HUES6 (cell line): ENCODE data around the gene TMEM190.
"Not testable (repeated sequence)": the region's sequence is repeated elsewhere in the genome, so short reads cannot be mapped to it uniquely, and the experiment has no call there.

Experiments
- H3K27ac ChIP-seq: 2 replicates; pipeline ENCODE4 v1.7.0; 2013; ENCODE audit warnings: low read depth, mild to moderate bottlenecking, low read length, inconsistent platforms
- H3K27me3 ChIP-seq: 2 replicates; pipeline ENCODE4 v1.6.1; 2013; ENCODE audit warnings: low read length; ENCODE audit not compliant: control insufficient read depth, insufficient read depth
- H3K36me3 ChIP-seq: 2 replicates; pipeline ENCODE4 v1.6.1; 2013; ENCODE audit warnings: low read length; ENCODE audit not compliant: control insufficient read depth, insufficient read depth
- H3K4me1 ChIP-seq: 2 replicates; pipeline ENCODE4 v1.6.1; 2013; ENCODE audit warnings: low read length; ENCODE audit not compliant: control insufficient read depth, insufficient read depth
- H3K4me3 ChIP-seq: 2 replicates; pipeline ENCODE4 v1.5.1; 2013; ENCODE audit warnings: low read depth, low read length
- H3K9ac ChIP-seq: one replicate; pipeline ENCODE4 v1.6.1; 2013; ENCODE audit warnings: mild to moderate bottlenecking, low read length
- H3K9me3 ChIP-seq: 2 replicates; pipeline ENCODE4 v1.6.1; 2013; ENCODE audit warnings: low read depth, low read length; ENCODE audit not compliant: control insufficient read depth, insufficient read depth

TMEM190 gene

GRCh38 chr19:55419103-55419502 is 42.5 kb downstream of the TMEM190 start:
- H3K27ac ChIP-seq, result no peak overlapping the region
- no peaks in the 10 kb centered on the region for H3K36me3 ChIP-seq
- peaks cover 13% of the 10 kb centered on the region for H3K27me3 ChIP-seq
- H3K9ac ChIP-seq, result no peak overlapping the region
- H3K4me1 ChIP-seq, result 0 out of 2 replicates have a peak, but pooled peaks cover 2% of the 10 kb centered on the region
- no peak overlapping the region for H3K4me3 ChIP-seq
- H3K9me3 ChIP-seq, result peaks cover 3% of the 10 kb centered on the region; the same call in 1 of the 2 replicates

DNA sequence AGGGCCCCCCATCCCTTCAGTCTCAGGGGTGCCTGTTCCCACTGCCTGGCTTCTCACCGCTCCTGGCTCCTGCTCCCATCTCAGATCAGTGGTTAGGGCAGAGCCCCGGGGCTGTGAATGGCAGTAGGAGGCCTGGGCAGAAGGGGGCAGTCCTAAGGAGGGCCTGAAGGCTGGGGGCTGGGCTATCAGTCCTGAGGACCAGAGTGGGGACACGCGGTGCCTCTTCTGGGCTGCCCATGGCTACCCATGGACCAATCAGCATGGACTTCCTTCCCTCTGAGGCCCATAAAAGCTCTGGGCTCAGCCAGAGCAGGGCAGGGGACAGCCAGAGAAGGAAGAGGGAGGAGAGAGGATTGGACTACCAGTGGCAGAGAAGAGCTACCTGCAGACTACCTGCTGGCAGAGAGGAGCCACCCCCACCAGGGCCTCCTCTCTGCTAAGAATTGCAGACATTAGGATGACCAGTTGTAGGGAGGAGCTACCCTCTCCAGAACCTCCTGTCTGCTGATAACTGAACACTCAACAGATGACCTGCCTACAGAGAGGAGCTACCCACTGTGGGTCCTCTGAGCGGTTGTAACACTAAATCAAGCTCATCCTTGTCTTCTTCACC is 43.1 kb downstream of the TMEM190 start:
- H3K4me1 ChIP-seq, result 0 out of 2 replicates have a peak, but pooled peaks cover 2% of the 10 kb centered on the region
- H3K9me3 ChIP-seq, result peaks cover 3% of the 10 kb centered on the region; the same call in 1 of the 2 replicates
- H3K4me3 ChIP-seq, result no peak overlapping the region
- no peaks in the 10 kb centered on the region for H3K36me3 ChIP-seq
- no peak overlapping the region for H3K9ac ChIP-seq
- peaks cover 15% of the 10 kb centered on the region for H3K27me3 ChIP-seq
- no peak overlapping the region for H3K27ac ChIP-seq

DNA sequence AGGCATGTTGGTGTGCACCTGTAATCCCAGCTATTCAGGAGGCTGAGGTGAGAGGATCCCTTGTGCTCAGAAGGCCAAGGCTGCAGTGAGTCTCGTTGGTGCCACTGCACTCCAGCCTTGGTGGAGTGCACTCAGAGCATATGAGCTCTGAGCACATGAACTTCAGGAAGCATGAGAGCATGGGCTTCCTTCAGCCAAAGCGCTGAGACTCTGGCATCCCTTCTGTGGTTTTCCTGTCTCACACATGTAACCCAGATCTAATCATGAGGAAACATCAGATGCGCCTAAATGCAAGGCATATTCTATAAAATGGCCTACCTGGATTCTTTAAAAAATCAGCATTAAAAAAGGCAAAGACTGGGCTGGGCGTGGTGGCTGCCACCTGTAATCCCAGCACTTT is 44.7 kb downstream of the TMEM190 start:
- not testable (repeated sequence) for H3K4me3 ChIP-seq, H3K4me1 ChIP-seq, H3K9ac ChIP-seq, H3K36me3 ChIP-seq, H3K27ac ChIP-seq, H3K9me3 ChIP-seq
- H3K27me3 ChIP-seq, result peaks cover 15% of the 10 kb centered on the region

DNA sequence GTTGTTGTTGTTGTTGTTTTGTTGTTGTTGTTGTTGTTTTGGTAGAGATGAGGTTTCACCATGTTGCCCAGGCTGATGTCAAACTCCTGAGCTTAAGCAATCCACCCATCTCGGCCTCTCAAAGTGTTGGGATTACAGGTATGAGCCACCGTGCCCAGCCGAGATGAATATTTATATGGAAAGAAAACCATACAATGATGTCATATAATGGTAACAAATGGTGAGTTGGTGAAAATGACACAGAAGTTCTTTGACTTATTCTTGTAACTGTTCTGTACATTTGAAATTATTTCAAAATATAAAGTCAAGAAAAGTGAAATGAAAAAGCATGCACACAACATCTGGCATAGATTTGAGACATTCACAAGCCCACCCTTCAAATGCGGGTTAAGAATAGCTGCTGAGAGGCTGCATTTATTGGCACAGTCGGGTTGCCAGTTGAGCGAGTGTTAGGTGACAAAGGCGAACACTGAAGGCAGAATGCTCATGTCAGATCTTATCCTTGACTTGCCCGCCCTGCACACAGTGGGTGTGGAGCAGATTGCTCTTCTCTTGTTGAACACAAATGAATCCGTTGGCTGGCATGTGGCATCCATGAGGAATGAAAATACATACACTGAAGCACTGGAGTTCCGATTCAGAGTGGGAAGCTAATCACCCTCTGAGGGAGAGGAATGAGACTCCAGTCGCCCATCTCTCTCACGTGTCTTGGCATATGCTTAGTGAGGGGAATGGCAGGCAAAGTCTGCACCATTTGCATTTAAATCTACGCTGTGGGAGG is 46.8 kb downstream of the TMEM190 start:
- Histone ChIP-seq H3K4me1 (no peaks in the 10 kb centered on the region), H3K36me3 (no peaks in the 10 kb centered on the region), H3K27me3 (peaks cover 15% of the 10 kb centered on the region), H3K9me3 (peaks cover 3% of the 10 kb centered on the region; the same call in 1 of the 2 replicates), H3K27ac (no peak overlapping the region), H3K4me3 (no peak overlapping the region), H3K9ac (no peak overlapping the region)

- H3K27me3 ChIP-seq, result peaks cover 15% of the 10 kb centered on the region
- no peaks in the 10 kb centered on the region for H3K36me3 ChIP-seq
- H3K4me3 ChIP-seq, result no peak overlapping the region
- H3K9ac ChIP-seq, result no peak overlapping the region
- H3K4me1 ChIP-seq, result no peaks in the 10 kb centered on the region
- H3K27ac ChIP-seq, result no peak overlapping the region
- H3K9me3 ChIP-seq, result peaks cover 3% of the 10 kb centered on the region; the same call in 1 of the 2 replicates
Measured at GRCh38 chr19:55424518-55424917, 47.9 kb downstream of the TMEM190 start.

GRCh38 chr19:55426042-55426441 is 49.4 kb downstream of the TMEM190 start:
- H3K9ac ChIP-seq, result no peak overlapping the region
- no peaks in the 10 kb centered on the region for H3K9me3 ChIP-seq
- no peak overlapping the region for H3K4me3 ChIP-seq
- H3K4me1 ChIP-seq, result no peaks in the 10 kb centered on the region
- peaks cover 6% of the 10 kb centered on the region; the same call in 1 of the 2 replicates for H3K27me3 ChIP-seq
- H3K27ac ChIP-seq, result no peak overlapping the region
- H3K36me3 ChIP-seq, result no peaks in the 10 kb centered on the region
